Activated CD8-positive, alpha-beta T cell treated with anti-CD3 and anti-CD28 coated beads, Interleukin-2, amount 10 ng/mL, durations not matched to agents 7 days and 5 days (primary cell): ENCODE data around the gene PKNOX2. TPM values are rescaled to one million over a fixed set of nuclear protein-coding genes. Genes with fewer than 3 reads are reported as not detected.

Experiments
- ATAC-seq: fragments of 150-1000 bp; cut with Tn5 transposase; one replicate; pipeline ENCODE4 v1.10.0; 2021; ENCODE audit warnings: moderate library complexity
- CTCF ChIA-PET: fragments of 350-600 bp; sonication (Branson Sonifier 250); formaldehyde crosslinking; loops from one replicate; lab custom pipeline; 2021; ENCODE audit warnings: antibody characterized with exemption; lab: Charles Lee
- POLR2A ChIA-PET: fragments of 350-600 bp; sonication (Branson Sonifier 250); formaldehyde crosslinking; loops from one replicate; lab custom pipeline; 2021; ENCODE audit warnings: antibody characterized with exemption; lab: Charles Lee
- DNase-seq: peaks from one replicate; pipeline ENCODE4 v3.0.0-alpha.2; 2020
- H3K27ac Mint-ChIP-seq: one replicate; pipeline ENCODE4 v1.8.0; 2021; ENCODE audit warnings: mild to moderate bottlenecking, mixed read lengths
- H3K27me3 Mint-ChIP-seq: one replicate; pipeline ENCODE4 v1.8.0; 2021; ENCODE audit warnings: low read depth, mixed read lengths
- H3K36me3 Mint-ChIP-seq: one replicate; pipeline ENCODE4 v1.8.0; 2021; ENCODE audit warnings: low read depth, mixed read lengths
- H3K4me1 Mint-ChIP-seq: one replicate; pipeline ENCODE4 v1.8.0; 2021; ENCODE audit warnings: low read depth, mixed read lengths
- H3K4me3 Mint-ChIP-seq: one replicate; pipeline ENCODE4 v1.8.0; 2021; ENCODE audit warnings: mild to moderate bottlenecking, mixed read lengths
- H3K9me3 Mint-ChIP-seq: one replicate; pipeline ENCODE4 v1.8.0; 2022; ENCODE audit warnings: mixed read lengths; ENCODE audit not compliant: insufficient read depth
- total RNA-seq, 2 experiments: library from RNA; stranded (reverse); gene quantifications; one replicate each; pipeline ENCODE4 v1.2.3, GENCODE V29; 2021

Gene PKNOX2
- total RNA-seq, 2 experiments from 2014 or later, result not detected

DNA sequence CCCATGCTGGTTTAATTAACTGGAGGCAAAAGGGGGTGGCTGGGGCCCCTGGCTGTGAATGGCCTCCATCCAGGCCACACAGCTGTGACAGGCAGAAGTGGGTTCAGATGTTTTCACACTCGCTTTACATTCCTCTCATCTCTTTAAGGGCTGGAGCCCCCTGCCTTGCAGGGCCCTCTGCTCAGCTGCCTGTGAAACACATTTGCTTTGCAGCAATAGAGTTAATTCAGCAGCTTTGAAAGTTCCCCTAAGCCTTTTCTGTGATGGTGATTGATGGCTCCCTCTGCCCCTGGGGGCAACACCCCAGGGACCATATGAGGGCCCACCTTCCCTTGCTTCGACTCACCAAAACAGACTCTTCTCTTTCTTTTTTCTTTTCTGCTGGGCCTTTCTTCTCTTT, 192.2 kb downstream of the PKNOX2 start:
- Mint-ChIP-seq H3K27me3 (no peaks in the 10 kb centered on the region), H3K36me3 (no peaks in the 10 kb centered on the region), H3K27ac (no peak overlapping the region), H3K4me3 (no peak overlapping the region), H3K4me1 (no peaks in the 10 kb centered on the region), H3K9me3 (no peaks in the 10 kb centered on the region)
- no peak for DNase-seq
- POLR2A ChIA-PET, result no interaction called here
- CTCF ChIA-PET, result interaction anchor here (1.0 to 3.9 kb wide), 2 partner anchors 11 to 266 kb away, joined by 4 to 15 read pairs; no protein-coding TSS in a partner anchor
- no peak for ATAC-seq

GRCh38 chr11:125357551-125357950, 193.0 kb downstream of the PKNOX2 start:
- DNase-seq (no peak), ATAC-seq (no peak)
- CTCF ChIA-PET, result interaction anchor here (1.0 kb wide), 1 partner anchor 267 kb away, joined by 4 read pairs; no protein-coding TSS in a partner anchor
- H3K36me3 Mint-ChIP-seq, result no peaks in the 10 kb centered on the region
- no peak overlapping the region for H3K4me3 Mint-ChIP-seq
- no peaks in the 10 kb centered on the region for H3K9me3 Mint-ChIP-seq
- H3K27me3 Mint-ChIP-seq, result no peaks in the 10 kb centered on the region
- H3K27ac Mint-ChIP-seq, result no peak overlapping the region
- POLR2A ChIA-PET, result interaction anchor here (0.6 kb wide), 1 partner anchor 230 kb away, joined by 3 read pairs; no protein-coding TSS in a partner anchor
- no peaks in the 10 kb centered on the region for H3K4me1 Mint-ChIP-seq

DNA sequence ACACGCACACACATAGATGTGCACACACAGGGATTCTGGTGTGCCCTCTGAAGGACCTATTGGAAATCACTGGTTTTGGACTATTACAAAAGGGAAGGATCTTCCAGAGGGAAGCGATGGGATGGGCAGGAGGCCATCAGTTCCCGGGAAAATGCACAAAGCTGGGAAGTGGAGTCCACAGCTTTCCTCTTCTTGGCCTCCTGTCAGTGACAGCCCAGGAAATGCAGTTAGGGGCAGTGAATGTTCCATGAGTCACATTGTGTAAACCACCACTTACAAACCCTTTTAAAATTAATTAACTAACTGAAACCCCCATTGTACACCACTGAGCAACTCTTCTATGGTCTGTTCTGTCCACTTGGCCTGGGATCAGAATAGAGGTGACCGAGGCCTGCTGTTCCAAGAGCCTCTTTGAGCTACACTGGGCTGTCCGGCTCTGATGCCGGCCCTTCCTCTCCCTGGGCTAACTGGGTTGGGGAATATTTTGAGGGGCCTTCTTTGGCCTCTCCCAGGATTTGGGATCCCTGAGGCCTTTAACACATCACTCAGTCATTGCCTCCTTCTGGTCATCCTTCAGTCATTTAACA, 193.8 kb downstream of the PKNOX2 start:
- no peak for ATAC-seq
- Mint-ChIP-seq H3K4me1 (no peaks in the 10 kb centered on the region), H3K36me3 (no peaks in the 10 kb centered on the region), H3K4me3 (no peak overlapping the region), H3K27ac (no peak overlapping the region), H3K9me3 (no peaks in the 10 kb centered on the region), H3K27me3 (no peaks in the 10 kb centered on the region)
- no peak for DNase-seq
- ChIA-PET CTCF (no interaction called here), POLR2A (no interaction called here)

- POLR2A ChIA-PET, result no interaction called here
- DNase-seq, result no peak
- no peaks in the 10 kb centered on the region for H3K4me1 Mint-ChIP-seq
- H3K4me3 Mint-ChIP-seq, result no peak overlapping the region
- H3K36me3 Mint-ChIP-seq, result no peaks in the 10 kb centered on the region
- CTCF ChIA-PET, result no interaction called here
- H3K27me3 Mint-ChIP-seq, result no peaks in the 10 kb centered on the region
- no peak for ATAC-seq
- H3K9me3 Mint-ChIP-seq, result no peaks in the 10 kb centered on the region
- H3K27ac Mint-ChIP-seq, result no peak overlapping the region
Observed at GRCh38 chr11:125359130-125359529, 194.6 kb downstream of the PKNOX2 start.

GRCh38 chr11:125360066-125360465, 195.5 kb downstream of the PKNOX2 start:
- CTCF ChIA-PET, result no interaction called here
- ATAC-seq (no peak), DNase-seq (no peak)
- H3K4me1 Mint-ChIP-seq, result no peaks in the 10 kb centered on the region
- POLR2A ChIA-PET, result no interaction called here
- H3K4me3 Mint-ChIP-seq, result no peak overlapping the region
- H3K27ac Mint-ChIP-seq, result no peak overlapping the region
- H3K9me3 Mint-ChIP-seq, result no peaks in the 10 kb centered on the region
- H3K36me3 Mint-ChIP-seq, result no peaks in the 10 kb centered on the region
- H3K27me3 Mint-ChIP-seq, result peaks cover 3% of the 10 kb centered on the region

GRCh38 chr11:125364121-125364826, 199.7 kb downstream of the PKNOX2 start:
- Mint-ChIP-seq H3K4me1 (no peaks in the 10 kb centered on the region), H3K27ac (no peak overlapping the region), H3K9me3 (no peaks in the 10 kb centered on the region), H3K36me3 (no peaks in the 10 kb centered on the region), H3K4me3 (no peak overlapping the region), H3K27me3 (peaks cover 12% of the 10 kb centered on the region)
- ChIA-PET CTCF (interaction anchor here (1.1 to 1.6 kb wide), 2 partner anchors 18 to 222 kb away, joined by 4 to 6 read pairs; no protein-coding TSS in a partner anchor), POLR2A (no interaction called here)
- no peak for ATAC-seq
- DNase-seq, result no peak

DNA sequence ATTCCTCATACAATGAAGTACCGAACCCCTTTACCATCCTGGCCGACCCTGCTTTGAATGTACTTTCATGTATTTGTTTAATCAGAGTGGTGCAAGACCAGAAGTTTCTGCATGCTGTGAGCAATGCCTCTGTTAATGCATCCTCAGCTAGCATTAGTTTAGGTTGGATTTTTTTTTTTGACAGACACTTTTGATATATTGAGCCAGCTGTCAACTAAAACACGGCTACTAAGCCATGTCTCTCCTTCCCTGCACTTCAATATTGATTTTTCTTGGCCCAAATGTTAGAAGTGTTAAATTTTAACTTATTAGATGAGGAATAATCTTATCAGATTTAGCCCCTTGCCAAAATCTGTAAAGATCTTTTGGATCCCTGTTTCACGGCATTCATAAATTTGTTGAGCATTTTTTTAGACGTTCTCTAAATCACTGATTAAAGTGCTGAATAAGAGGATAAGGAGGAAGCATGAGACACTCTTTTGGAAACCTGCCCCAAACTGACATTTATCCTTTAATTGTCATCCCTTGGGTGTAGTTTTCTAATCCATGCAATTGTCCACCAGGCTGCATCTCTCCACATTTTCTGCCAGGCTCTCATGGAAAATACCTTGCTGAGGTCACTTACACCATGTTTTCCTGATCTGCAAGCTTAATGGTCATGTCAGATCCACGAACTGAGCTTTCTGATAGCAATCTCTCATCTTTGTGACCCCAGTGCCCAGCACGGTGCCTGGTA, 200.8 kb downstream of the PKNOX2 start:
- no peak for ATAC-seq
- ChIA-PET CTCF (no interaction called here), POLR2A (no interaction called here)
- no peak for DNase-seq
- H3K4me1 Mint-ChIP-seq, result no peaks in the 10 kb centered on the region
- H3K36me3 Mint-ChIP-seq, result no peaks in the 10 kb centered on the region
- no peaks in the 10 kb centered on the region for H3K9me3 Mint-ChIP-seq
- H3K27me3 Mint-ChIP-seq, result peaks cover 16% of the 10 kb centered on the region
- H3K27ac Mint-ChIP-seq, result no peak overlapping the region
- H3K4me3 Mint-ChIP-seq, result no peak overlapping the region

DNA sequence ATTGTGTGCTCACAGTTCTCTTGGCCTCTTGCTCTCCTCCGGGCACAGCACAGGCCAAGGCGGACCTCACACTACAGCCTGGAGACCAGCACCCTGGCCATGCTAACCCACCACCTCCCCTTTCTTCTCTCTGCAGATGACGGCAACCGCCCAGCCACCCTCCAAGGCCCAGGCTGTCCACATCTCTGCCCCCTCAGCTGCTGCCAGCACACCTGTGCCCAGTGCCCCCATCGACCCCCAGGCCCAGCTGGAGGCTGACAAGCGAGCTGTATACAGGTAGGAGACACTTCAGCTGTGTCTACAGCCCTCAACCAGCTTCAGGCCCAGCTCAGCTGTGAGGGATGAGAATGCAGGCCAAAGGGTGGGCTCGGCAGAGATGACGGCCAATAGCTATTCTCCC, 203.2 kb downstream of the PKNOX2 start:
- ATAC-seq (no peak), DNase-seq (no peak)
- Mint-ChIP-seq H3K4me1 (no peaks in the 10 kb centered on the region), H3K36me3 (no peaks in the 10 kb centered on the region), H3K4me3 (no peak overlapping the region), H3K27me3 (peaks cover 30% of the 10 kb centered on the region), H3K9me3 (no peaks in the 10 kb centered on the region), H3K27ac (no peak overlapping the region)
- CTCF ChIA-PET, result interaction anchor here (1.7 kb wide), 1 partner anchor 21 kb away, joined by 4 read pairs; no protein-coding TSS in a partner anchor
- POLR2A ChIA-PET, result no interaction called here

DNA sequence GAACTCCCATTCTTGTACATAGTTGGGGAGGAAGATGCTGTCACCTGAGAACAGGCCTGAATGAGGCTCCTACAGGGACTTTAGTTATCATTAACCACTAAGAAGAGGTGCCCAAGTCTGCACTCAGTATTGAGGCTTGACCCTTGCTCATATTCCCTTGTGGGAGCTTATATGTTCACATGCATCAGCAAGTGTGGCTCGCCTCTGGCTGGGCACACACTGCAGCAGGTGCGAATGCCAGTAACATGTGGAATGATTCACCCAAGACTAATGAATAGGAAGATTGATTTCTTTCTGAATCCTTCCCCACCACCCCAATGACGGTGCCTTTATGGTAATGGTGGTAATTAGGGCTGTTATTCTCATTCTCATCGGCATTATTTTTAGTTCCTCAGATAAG, 204.2 kb downstream of the PKNOX2 start:
- no peak overlapping the region for H3K27ac Mint-ChIP-seq
- peaks cover 32% of the 10 kb centered on the region for H3K27me3 Mint-ChIP-seq
- ChIA-PET POLR2A (no interaction called here), CTCF (interaction anchor here (1.7 kb wide), 1 partner anchor 23 kb away, joined by 4 read pairs; no protein-coding TSS in a partner anchor)
- H3K4me1 Mint-ChIP-seq, result no peaks in the 10 kb centered on the region
- no peaks in the 10 kb centered on the region for H3K36me3 Mint-ChIP-seq
- H3K9me3 Mint-ChIP-seq, result no peaks in the 10 kb centered on the region
- ATAC-seq (no peak), DNase-seq (no peak)
- H3K4me3 Mint-ChIP-seq, result no peak overlapping the region

GRCh38 chr11:125369808-125370207, 205.3 kb downstream of the PKNOX2 start:
- H3K36me3 Mint-ChIP-seq, result no peaks in the 10 kb centered on the region
- no peak for ATAC-seq
- no peak for DNase-seq
- no peak overlapping the region for H3K4me3 Mint-ChIP-seq
- POLR2A ChIA-PET, result no interaction called here
- CTCF ChIA-PET, result no interaction called here
- peaks cover 33% of the 10 kb centered on the region for H3K27me3 Mint-ChIP-seq
- H3K4me1 Mint-ChIP-seq, result no peaks in the 10 kb centered on the region
- no peak overlapping the region for H3K27ac Mint-ChIP-seq
- H3K9me3 Mint-ChIP-seq, result no peaks in the 10 kb centered on the region

GRCh38 chr11:125370561-125371389, 206.2 kb downstream of the PKNOX2 start:
- H3K27ac Mint-ChIP-seq, result no peak overlapping the region
- ATAC-seq (no peak), DNase-seq (no peak)
- CTCF ChIA-PET, result no interaction called here
- H3K4me3 Mint-ChIP-seq, result no peak overlapping the region
- no peaks in the 10 kb centered on the region for H3K36me3 Mint-ChIP-seq
- no peaks in the 10 kb centered on the region for H3K9me3 Mint-ChIP-seq
- H3K27me3 Mint-ChIP-seq, result peaks cover 36% of the 10 kb centered on the region
- H3K4me1 Mint-ChIP-seq, result no peaks in the 10 kb centered on the region
- POLR2A ChIA-PET, result no interaction called here
